ENCODE results near the gene ACTRT2.

The ACTRT2 gene

GRCh38 chr1:3021233-3021671 lies at the start of gene ACTRT2:
Gene ACTRT2 (plus strand): TSS chr1:3021467. CDS start chr1:3021687, 220 bp downstream.
- no peak for DNase-seq

GRCh38 chr1:2971609-2972008 lies 49.7 kb upstream of the ACTRT2 start:
- no peak for DNase-seq

- no peak for DNase-seq
Observed at GRCh38 chr1:2972011-2972878, 49.0 kb upstream of the ACTRT2 start.

- DNase-seq, result no peak
Observed at GRCh38 chr1:2972879-2973575, 48.2 kb upstream of the ACTRT2 start.

GRCh38 chr1:2973601-2974593 lies 47.4 kb upstream of the ACTRT2 start:
- DNase-seq, result no peak

GRCh38 chr1:2974701-2975301 lies 46.5 kb upstream of the ACTRT2 start:
- no peak for DNase-seq

- no peak for DNase-seq
Observed at GRCh38 chr1:2975466-2976179, 45.6 kb upstream of the ACTRT2 start.

GRCh38 chr1:2976180-2976562 lies 45.1 kb upstream of the ACTRT2 start:
- DNase-seq, result no peak

- no peak for DNase-seq
Observed at GRCh38 chr1:2977886-2978611, 43.2 kb upstream of the ACTRT2 start.

GRCh38 chr1:2978691-2979190 lies 42.5 kb upstream of the ACTRT2 start:
- DNase-seq, result no peak

GRCh38 chr1:2979191-2980072 lies 41.8 kb upstream of the ACTRT2 start:
- DNase-seq, result no peak

GRCh38 chr1:2980073-2980791 lies 41.0 kb upstream of the ACTRT2 start:
- DNase-seq, result no peak

GRCh38 chr1:2980849-2981248 lies 40.4 kb upstream of the ACTRT2 start:
- no peak for DNase-seq

GRCh38 chr1:2981388-2981787 lies 39.9 kb upstream of the ACTRT2 start:
- DNase-seq, result no peak

- no peak for DNase-seq
Observed at GRCh38 chr1:2981981-2982614, 39.2 kb upstream of the ACTRT2 start.

- no peak for DNase-seq
Observed at GRCh38 chr1:2982615-2983318, 38.5 kb upstream of the ACTRT2 start.

- no peak for DNase-seq
Observed at GRCh38 chr1:2983319-2983705, 38.0 kb upstream of the ACTRT2 start.

Measured in activated T-cell treated with anti-CD3 and anti-CD28 coated beads, Interleukin-2, amount 50 U/mL, for 48 hours (primary cell).